GM12878 (cell line): ENCODE measurements around the gene SRCIN1. TPM values are rescaled to one million over a fixed set of nuclear protein-coding genes. Genes with fewer than 3 reads are reported as not detected.

Source experiments
- ATAC-seq: fragments of 200-7000 bp; cut with Tn5 transposase; 3 replicates; pipeline ENCODE4 v1.9.1; 2020; ENCODE audit warnings: mild to moderate bottlenecking, moderate library complexity
- BruUV-seq: library from RNA; stranded (reverse); fragments of 400-500 nt; replicated peaks from 2 replicates; lab custom pipeline; 2021; lab: Mats Ljungman, UMichigan
- CTCF ChIA-PET: fragments of 300-600 bp; sonication (Branson Sonifier 250); formaldehyde crosslinking; extraction: SDS; loops from one replicate; lab custom pipeline; 2021; ENCODE audit warnings: inconsistent platforms; lab: Yijun Ruan, JAX
- POLR2A ChIA-PET: fragments of 350-600 bp; formaldehyde crosslinking; extraction: SDS; loops from one replicate; lab custom pipeline; 2021; ENCODE audit warnings: inconsistent platforms; lab: Charles Lee
- RAD21 ChIA-PET: fragments of 300-600 bp; sonication (Branson Sonifier 250); formaldehyde crosslinking; loops from one replicate; lab custom pipeline; 2023; ENCODE audit warnings: antibody characterized with exemption; ENCODE audit not compliant: unreplicated experiment; lab: Charles Lee
- SMC1A ChIA-PET: fragments of 300-600 bp; sonication (Branson Sonifier 250); formaldehyde crosslinking; loops from one replicate; lab custom pipeline; 2023; ENCODE audit not compliant: unreplicated experiment, uncharacterized antibody; lab: Charles Lee
- DNase-seq: peaks from one replicate; pipeline ENCODE4 v3.0.0-alpha.2; 2011; ENCODE audit warnings: low read depth, low spot score
- FAIRE-seq: peaks from 3 replicates; lab custom pipeline; 2011; peaks lifted over from hg19 to GRCh38; lab: Jason Lieb, UNC
- H2AFZ ChIP-seq: 2 replicates; pipeline ENCODE4 v1.6.0; 2011; ENCODE audit warnings: low read depth, low read length, control low read depth; ENCODE audit not compliant: control insufficient read depth
- H3K27ac ChIP-seq: 2 replicates; pipeline ENCODE4 v1.5.1; 2011; ENCODE audit warnings: control low read depth; ENCODE audit not compliant: control insufficient read depth, insufficient read depth
- H3K27me3 ChIP-seq, 2 experiments: replicated peaks in 1 of 2; 2 replicates each; pipeline versions ENCODE4 v1.6.0 to v1.6.1; 2011; ENCODE audit warnings: low read length in 1 of 2; ENCODE audit not compliant: control insufficient read depth in 2 of 2, insufficient read depth in 2 of 2
- H3K36me3 ChIP-seq, 2 experiments: 2 replicates each; pipeline ENCODE4 v1.5.1; 2011; ENCODE audit warnings: low read length in 1 of 2; ENCODE audit not compliant: control insufficient read depth in 2 of 2, insufficient read depth in 2 of 2
- H3K4me1 ChIP-seq: 2 replicates; pipeline ENCODE4 v1.6.1; 2011; ENCODE audit warnings: mild to moderate bottlenecking, low read length, moderate library complexity, mixed read lengths; ENCODE audit not compliant: control insufficient read depth, insufficient read depth
- H3K4me2 ChIP-seq: 2 replicates; pipeline ENCODE4 v1.6.0; 2011; ENCODE audit warnings: control low read depth; ENCODE audit not compliant: control insufficient read depth, insufficient read depth
- H3K4me3 ChIP-seq: fragments of 200-600 bp; sonication (generic); 2 replicates; pipeline ENCODE4 v1.5.1; 2016
- H3K79me2 ChIP-seq: 2 replicates; pipeline ENCODE4 v1.6.0; 2011; ENCODE audit warnings: low read length; ENCODE audit not compliant: control insufficient read depth, insufficient read depth
- H3K9ac ChIP-seq: 2 replicates; pipeline ENCODE4 v1.8.0; 2011; ENCODE audit warnings: low read length, control low read depth, mixed read lengths; ENCODE audit not compliant: control insufficient read depth, insufficient read depth
- H3K9me3 ChIP-seq: replicated peaks from 3 replicates; pipeline ENCODE4 v1.5.1; 2011; ENCODE audit warnings: mild to moderate bottlenecking, low read length; ENCODE audit not compliant: control insufficient read depth, insufficient read depth
- H4K20me1 ChIP-seq: 2 replicates; pipeline ENCODE4 v1.6.0; 2011; ENCODE audit not compliant: control insufficient read depth, insufficient read depth
- CHD2 ChIP-seq: IDR thresholded peaks from 2 replicates; pipeline ENCODE4 v1.6.1; 2011; ENCODE audit warnings: low read depth, low read length, improper control_type of control experiment, borderline replicate concordance
- HDGF ChIP-seq: fragments of 450-650 bp; IDR thresholded peaks from 2 replicates; pipeline ENCODE4 v1.6.1; 2016; ENCODE audit warnings: antibody characterized with exemption
- IRF4 ChIP-seq: IDR thresholded peaks from 2 replicates; pipeline ENCODE4 v1.6.1; 2011; ENCODE audit warnings: low read depth, low read length
- RELA ChIP-seq: fragments of 450-650 bp; IDR thresholded peaks from 2 replicates; pipeline ENCODE4 v1.8.0; 2014; ENCODE audit warnings: borderline replicate concordance; ENCODE audit not compliant: partially characterized antibody
- SMARCA5 ChIP-seq: fragments of 450-650 bp; IDR thresholded peaks from 2 replicates; pipeline ENCODE4 v1.6.1; 2017; ENCODE audit warnings: mild to moderate bottlenecking
- TCF3 ChIP-seq: IDR thresholded peaks from 2 replicates; pipeline ENCODE4 v1.6.1; 2012; ENCODE audit warnings: low read depth, mild to moderate bottlenecking, low read length, borderline replicate concordance; ENCODE audit not compliant: insufficient read depth
- WRNIP1 ChIP-seq: IDR thresholded peaks from 2 replicates; pipeline ENCODE4 v1.6.1; 2011; ENCODE audit warnings: low read depth, low read length, improper control_type of control experiment, borderline replicate concordance
- WGBS: methylation state at CpG from one replicate; pipeline ENCODE4 v1.1.6; 2016; ENCODE audit warnings: low lambda C conversion rate; ENCODE audit not compliant: insufficient replicate concordance, insufficient coverage; ENCODE audit errors: missing lambda C conversion rate; 5-methylcytosine and 5-hydroxymethylcytosine counted together
- in situ Hi-C: fragments of 300-500 bp; cut with MboI; formaldehyde crosslinking; loops from 9 replicates; pipeline ENCODE4 v1.14.3; 2018; ENCODE audit warnings: mixed read lengths
- intact Hi-C: fragments of 100-400 bp; cut with micrococcal nuclease; formaldehyde crosslinking; loops from one replicate; pipeline ENCODE4 v1.14.2; 2022; ENCODE audit not compliant: unreplicated experiment
- polyA plus RNA-seq, 11 experiments: library from polyadenylated mRNA; depleted of rRNA in 4 of 11; unstranded in 6 of 11; stranded (reverse) in 5 of 11; fragments of >200 nt; fragmentation: Nextera tagmentation in 4 of 11; fragmentation: Illumina TruSeq in 1 of 11; extraction: Ambion mirVana in 4 of 11; extraction: Trizol in 1 of 11; gene quantifications; 1 replicate in 1 of 11; 2 replicates in 10 of 11; pipeline versions ENCODE4 v1.2.1 to v1.2.3, GENCODE V29; 2011 to 2016; ENCODE audit warnings: inconsistent platforms in 2 of 11, missing spikeins in 2 of 11, low read depth in 1 of 11
- total RNA-seq, 4 experiments: library from RNA; depleted of rRNA in 3 of 4; stranded (reverse); fragments of >200 nt in 3 of 4; fragmentation: Illumina TruSeq in 1 of 4; extraction: Trizol in 1 of 4; gene quantifications; 2 replicates each; pipeline versions ENCODE4 v1.2.1 to v1.2.3, GENCODE V29; 2013 to 2021
- TF ChIP-seq, protein P1 (sequence below): IDR thresholded peaks from 2 replicates; pipeline ENCODE4 v1.6.1; 2011; ENCODE audit warnings: low read depth, low read length, improper control_type of control experiment, borderline replicate concordance

The SRCIN1 gene
- total and polyA plus RNA-seq, 10 of the 15 experiments (the other 5 are each of a cell fraction or from before 2014, with no cell fraction given): under 0.01 to 0.74 (median 0.20) TPM; not detected in 3

DNA sequence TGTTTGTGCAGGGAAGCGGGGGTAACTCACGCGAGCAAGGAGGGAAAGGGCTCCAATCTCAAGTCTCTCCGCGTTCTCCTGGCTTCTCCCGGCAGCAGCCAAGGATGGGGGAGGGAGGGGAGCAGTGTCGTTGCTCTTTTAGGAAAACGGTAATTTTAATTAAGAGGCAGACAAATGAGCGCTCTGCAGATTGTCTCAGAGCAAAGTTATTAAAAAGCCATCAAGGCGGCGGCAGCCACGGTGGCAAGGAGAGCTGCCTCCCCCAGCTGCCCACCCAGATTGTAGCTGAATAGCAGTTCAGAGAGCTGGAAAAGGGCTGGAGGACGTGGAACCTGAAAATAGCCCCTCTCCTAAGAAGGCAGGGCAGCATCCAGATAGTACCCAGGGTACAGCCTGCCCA is 11.6 kb downstream of the SRCIN1 start:
- H3K9me3 ChIP-seq: no peaks in the 10 kb centered on the region
- no peaks in the 10 kb centered on the region; a peak in 1 of 4 replicates for H3K27me3 ChIP-seq
- no peak overlapping the region for H2AFZ ChIP-seq
- ATAC-seq (no peak), DNase-seq (no peak), FAIRE-seq (no peak)
- H4K20me1 ChIP-seq: no peaks in the 10 kb centered on the region
- CTCF ChIA-PET: interaction anchor here (1.1 to 1.7 kb wide), 4 partner anchors 36 to 74 kb away, joined by 3 to 4 read pairs (median 3); no protein-coding TSS in a partner anchor
- 79% methylated on average over 12 of the region's 13 CpGs for WGBS
- H3K27ac ChIP-seq: no peak overlapping the region
- intact Hi-C loops: no loop called here
- POLR2A ChIA-PET: no interaction called here
- H3K9ac ChIP-seq: no peak overlapping the region
- H3K4me1 ChIP-seq: peaks cover 30% of the 10 kb centered on the region
- BruUV-seq: no TSS peak
- H3K36me3 ChIP-seq: no peaks in the 10 kb centered on the region
- H3K4me2 ChIP-seq: no peak overlapping the region
- SMC1A ChIA-PET: interaction anchor here (1.3 kb wide), 1 partner anchor 69 kb away, joined by 3 read pairs; no protein-coding TSS in a partner anchor
- H3K79me2 ChIP-seq: no peaks in the 10 kb centered on the region
- RAD21 ChIA-PET: no interaction called here
- no peak overlapping the region for H3K4me3 ChIP-seq
- in situ Hi-C loops: no loop called here
- TF ChIP-seq, protein P1, sequence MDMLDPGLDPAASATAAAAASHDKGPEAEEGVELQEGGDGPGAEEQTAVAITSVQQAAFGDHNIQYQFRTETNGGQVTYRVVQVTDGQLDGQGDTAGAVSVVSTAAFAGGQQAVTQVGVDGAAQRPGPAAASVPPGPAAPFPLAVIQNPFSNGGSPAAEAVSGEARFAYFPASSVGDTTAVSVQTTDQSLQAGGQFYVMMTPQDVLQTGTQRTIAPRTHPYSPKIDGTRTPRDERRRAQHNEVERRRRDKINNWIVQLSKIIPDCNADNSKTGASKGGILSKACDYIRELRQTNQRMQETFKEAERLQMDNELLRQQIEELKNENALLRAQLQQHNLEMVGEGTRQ: no peak
- TF ChIP-seq RELA (no peak), CHD2 (no peak), SMARCA5 (no peak), HDGF (no peak), TCF3 (no peak), IRF4 (no peak), WRNIP1 (no peak)
